HepG2 (cell line): ENCODE measurements around the gene TRPC3.

Experiments used
- HNRNPK ChIP-seq: fragments of 200-400 bp; formaldehyde crosslinking; IDR thresholded peaks from 2 replicates; pipeline ENCODE4 v1.6.1; 2018; ENCODE audit warnings: low read length, low read depth, moderate library complexity, mild to moderate bottlenecking; ENCODE audit not compliant: poor library complexity, severe bottlenecking
- PAX8 ChIP-seq: sonication (generic); formaldehyde crosslinking; IDR thresholded peaks from 2 replicates; pipeline ENCODE4 v1.8.0; 2022; ENCODE audit warnings: mild to moderate bottlenecking, missing genetic modification reagents, borderline replicate concordance
- ZNF431 ChIP-seq: sonication (generic); formaldehyde crosslinking; IDR thresholded peaks from 2 replicates; pipeline ENCODE4 v1.9.0; 2022; ENCODE audit warnings: missing genetic modification reagents, low read depth, mild to moderate bottlenecking, borderline replicate concordance
- TF ChIP-seq, protein P1 (sequence below): sonication (generic); formaldehyde crosslinking; conservative IDR thresholded peaks from 2 replicates; pipeline ENCODE4 v1.4.0; 2020; ENCODE audit warnings: missing genetic modification reagents
- TF ChIP-seq, protein P2 (sequence below): sonication (generic); formaldehyde crosslinking; IDR thresholded peaks from 2 replicates; pipeline ENCODE4 v1.5.0; 2020; ENCODE audit warnings: mild to moderate bottlenecking, missing genetic modification reagents, moderate library complexity
- TF ChIP-seq, protein P3 (sequence below): IDR thresholded peaks from 2 replicates; pipeline ENCODE4 v1.6.1; 2018; ENCODE audit warnings: missing genetic modification reagents
- TF ChIP-seq, protein P4 (sequence below): sonication (generic); formaldehyde crosslinking; IDR thresholded peaks from 2 replicates; pipeline ENCODE4 v1.4.0; 2020; ENCODE audit warnings: mild to moderate bottlenecking, missing genetic modification reagents
- TF ChIP-seq, protein P5 (sequence below): sonication (generic); formaldehyde crosslinking; IDR thresholded peaks from 2 replicates; pipeline ENCODE4 v1.4.0; 2020; ENCODE audit warnings: missing genetic modification reagents
- TF ChIP-seq, protein P6 (sequence below): sonication (generic); formaldehyde crosslinking; IDR thresholded peaks from 2 replicates; pipeline ENCODE4 v1.4.0; 2020; ENCODE audit warnings: missing genetic modification reagents, mild to moderate bottlenecking, borderline replicate concordance
- TF ChIP-seq, protein P7 (sequence below): sonication (generic); formaldehyde crosslinking; IDR thresholded peaks from 2 replicates; pipeline ENCODE4 v1.4.0; 2020; ENCODE audit warnings: missing genetic modification reagents, borderline replicate concordance
- TF ChIP-seq, protein P8 (sequence below): sonication (generic); formaldehyde crosslinking; IDR thresholded peaks from 2 replicates; pipeline ENCODE4 v1.4.0; 2020; ENCODE audit warnings: missing genetic modification reagents
- TF ChIP-seq, protein P9 (sequence below): sonication (generic); formaldehyde crosslinking; IDR thresholded peaks from 2 replicates; pipeline ENCODE4 v1.4.0; 2020; ENCODE audit warnings: missing genetic modification reagents
- TF ChIP-seq, protein P10 (sequence below): IDR thresholded peaks from 2 replicates; pipeline ENCODE4 v1.6.1; 2016; ENCODE audit warnings: mild to moderate bottlenecking, missing biosample characterization, missing genetic modification reagents

DNA sequence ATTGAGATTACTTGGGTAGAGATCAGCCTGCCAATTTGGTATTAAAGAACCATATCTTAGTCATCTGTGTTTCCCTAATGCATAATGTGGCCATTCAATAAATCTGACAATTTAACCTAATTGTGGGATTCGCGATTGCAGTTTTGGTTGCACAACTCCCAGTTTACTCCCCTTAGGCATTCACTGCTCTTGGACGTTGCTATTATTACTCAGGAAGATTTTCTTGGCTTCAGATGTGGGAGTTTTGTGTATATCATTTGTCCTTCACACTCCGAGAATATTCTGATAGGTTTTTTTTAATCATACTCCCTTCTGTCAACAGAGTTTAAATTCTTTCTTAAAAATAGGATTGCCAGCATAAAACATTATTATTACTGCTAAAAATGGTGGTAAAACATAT is 22.0 kb upstream of the TRPC3 start:
- TF ChIP-seq, protein P1, sequence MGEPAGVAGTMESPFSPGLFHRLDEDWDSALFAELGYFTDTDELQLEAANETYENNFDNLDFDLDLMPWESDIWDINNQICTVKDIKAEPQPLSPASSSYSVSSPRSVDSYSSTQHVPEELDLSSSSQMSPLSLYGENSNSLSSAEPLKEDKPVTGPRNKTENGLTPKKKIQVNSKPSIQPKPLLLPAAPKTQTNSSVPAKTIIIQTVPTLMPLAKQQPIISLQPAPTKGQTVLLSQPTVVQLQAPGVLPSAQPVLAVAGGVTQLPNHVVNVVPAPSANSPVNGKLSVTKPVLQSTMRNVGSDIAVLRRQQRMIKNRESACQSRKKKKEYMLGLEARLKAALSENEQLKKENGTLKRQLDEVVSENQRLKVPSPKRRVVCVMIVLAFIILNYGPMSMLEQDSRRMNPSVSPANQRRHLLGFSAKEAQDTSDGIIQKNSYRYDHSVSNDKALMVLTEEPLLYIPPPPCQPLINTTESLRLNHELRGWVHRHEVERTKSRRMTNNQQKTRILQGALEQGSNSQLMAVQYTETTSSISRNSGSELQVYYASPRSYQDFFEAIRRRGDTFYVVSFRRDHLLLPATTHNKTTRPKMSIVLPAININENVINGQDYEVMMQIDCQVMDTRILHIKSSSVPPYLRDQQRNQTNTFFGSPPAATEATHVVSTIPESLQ (CRISPR knock-in tag): no peak
- TF ChIP-seq, protein P2, sequence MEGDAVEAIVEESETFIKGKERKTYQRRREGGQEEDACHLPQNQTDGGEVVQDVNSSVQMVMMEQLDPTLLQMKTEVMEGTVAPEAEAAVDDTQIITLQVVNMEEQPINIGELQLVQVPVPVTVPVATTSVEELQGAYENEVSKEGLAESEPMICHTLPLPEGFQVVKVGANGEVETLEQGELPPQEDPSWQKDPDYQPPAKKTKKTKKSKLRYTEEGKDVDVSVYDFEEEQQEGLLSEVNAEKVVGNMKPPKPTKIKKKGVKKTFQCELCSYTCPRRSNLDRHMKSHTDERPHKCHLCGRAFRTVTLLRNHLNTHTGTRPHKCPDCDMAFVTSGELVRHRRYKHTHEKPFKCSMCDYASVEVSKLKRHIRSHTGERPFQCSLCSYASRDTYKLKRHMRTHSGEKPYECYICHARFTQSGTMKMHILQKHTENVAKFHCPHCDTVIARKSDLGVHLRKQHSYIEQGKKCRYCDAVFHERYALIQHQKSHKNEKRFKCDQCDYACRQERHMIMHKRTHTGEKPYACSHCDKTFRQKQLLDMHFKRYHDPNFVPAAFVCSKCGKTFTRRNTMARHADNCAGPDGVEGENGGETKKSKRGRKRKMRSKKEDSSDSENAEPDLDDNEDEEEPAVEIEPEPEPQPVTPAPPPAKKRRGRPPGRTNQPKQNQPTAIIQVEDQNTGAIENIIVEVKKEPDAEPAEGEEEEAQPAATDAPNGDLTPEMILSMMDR (CRISPR knock-in tag): no peak
- TF ChIP-seq PAX8 (CRISPR knock-in tag) (no peak), ZNF431 (CRISPR knock-in tag) (no peak), HNRNPK (no peak)
- TF ChIP-seq, protein P3, sequence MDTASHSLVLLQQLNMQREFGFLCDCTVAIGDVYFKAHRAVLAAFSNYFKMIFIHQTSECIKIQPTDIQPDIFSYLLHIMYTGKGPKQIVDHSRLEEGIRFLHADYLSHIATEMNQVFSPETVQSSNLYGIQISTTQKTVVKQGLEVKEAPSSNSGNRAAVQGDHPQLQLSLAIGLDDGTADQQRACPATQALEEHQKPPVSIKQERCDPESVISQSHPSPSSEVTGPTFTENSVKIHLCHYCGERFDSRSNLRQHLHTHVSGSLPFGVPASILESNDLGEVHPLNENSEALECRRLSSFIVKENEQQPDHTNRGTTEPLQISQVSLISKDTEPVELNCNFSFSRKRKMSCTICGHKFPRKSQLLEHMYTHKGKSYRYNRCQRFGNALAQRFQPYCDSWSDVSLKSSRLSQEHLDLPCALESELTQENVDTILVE: no peak
- TF ChIP-seq, protein P4, sequence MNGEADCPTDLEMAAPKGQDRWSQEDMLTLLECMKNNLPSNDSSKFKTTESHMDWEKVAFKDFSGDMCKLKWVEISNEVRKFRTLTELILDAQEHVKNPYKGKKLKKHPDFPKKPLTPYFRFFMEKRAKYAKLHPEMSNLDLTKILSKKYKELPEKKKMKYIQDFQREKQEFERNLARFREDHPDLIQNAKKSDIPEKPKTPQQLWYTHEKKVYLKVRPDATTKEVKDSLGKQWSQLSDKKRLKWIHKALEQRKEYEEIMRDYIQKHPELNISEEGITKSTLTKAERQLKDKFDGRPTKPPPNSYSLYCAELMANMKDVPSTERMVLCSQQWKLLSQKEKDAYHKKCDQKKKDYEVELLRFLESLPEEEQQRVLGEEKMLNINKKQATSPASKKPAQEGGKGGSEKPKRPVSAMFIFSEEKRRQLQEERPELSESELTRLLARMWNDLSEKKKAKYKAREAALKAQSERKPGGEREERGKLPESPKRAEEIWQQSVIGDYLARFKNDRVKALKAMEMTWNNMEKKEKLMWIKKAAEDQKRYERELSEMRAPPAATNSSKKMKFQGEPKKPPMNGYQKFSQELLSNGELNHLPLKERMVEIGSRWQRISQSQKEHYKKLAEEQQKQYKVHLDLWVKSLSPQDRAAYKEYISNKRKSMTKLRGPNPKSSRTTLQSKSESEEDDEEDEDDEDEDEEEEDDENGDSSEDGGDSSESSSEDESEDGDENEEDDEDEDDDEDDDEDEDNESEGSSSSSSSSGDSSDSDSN (CRISPR knock-in tag): no peak
- TF ChIP-seq, protein P5, sequence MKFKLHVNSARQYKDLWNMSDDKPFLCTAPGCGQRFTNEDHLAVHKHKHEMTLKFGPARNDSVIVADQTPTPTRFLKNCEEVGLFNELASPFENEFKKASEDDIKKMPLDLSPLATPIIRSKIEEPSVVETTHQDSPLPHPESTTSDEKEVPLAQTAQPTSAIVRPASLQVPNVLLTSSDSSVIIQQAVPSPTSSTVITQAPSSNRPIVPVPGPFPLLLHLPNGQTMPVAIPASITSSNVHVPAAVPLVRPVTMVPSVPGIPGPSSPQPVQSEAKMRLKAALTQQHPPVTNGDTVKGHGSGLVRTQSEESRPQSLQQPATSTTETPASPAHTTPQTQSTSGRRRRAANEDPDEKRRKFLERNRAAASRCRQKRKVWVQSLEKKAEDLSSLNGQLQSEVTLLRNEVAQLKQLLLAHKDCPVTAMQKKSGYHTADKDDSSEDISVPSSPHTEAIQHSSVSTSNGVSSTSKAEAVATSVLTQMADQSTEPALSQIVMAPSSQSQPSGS (CRISPR knock-in tag): no peak
- TF ChIP-seq, protein P6, sequence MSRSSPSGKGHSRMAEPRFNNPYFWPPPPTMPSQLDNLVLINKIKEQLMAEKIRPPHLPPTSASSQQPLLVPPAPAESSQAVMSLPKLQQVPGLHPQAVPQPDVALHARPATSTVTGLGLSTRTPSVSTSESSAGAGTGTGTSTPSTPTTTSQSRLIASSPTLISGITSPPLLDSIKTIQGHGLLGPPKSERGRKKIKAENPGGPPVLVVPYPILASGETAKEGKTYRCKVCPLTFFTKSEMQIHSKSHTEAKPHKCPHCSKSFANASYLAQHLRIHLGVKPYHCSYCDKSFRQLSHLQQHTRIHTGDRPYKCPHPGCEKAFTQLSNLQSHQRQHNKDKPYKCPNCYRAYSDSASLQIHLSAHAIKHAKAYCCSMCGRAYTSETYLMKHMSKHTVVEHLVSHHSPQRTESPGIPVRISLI: no peak
- TF ChIP-seq, protein P7, sequence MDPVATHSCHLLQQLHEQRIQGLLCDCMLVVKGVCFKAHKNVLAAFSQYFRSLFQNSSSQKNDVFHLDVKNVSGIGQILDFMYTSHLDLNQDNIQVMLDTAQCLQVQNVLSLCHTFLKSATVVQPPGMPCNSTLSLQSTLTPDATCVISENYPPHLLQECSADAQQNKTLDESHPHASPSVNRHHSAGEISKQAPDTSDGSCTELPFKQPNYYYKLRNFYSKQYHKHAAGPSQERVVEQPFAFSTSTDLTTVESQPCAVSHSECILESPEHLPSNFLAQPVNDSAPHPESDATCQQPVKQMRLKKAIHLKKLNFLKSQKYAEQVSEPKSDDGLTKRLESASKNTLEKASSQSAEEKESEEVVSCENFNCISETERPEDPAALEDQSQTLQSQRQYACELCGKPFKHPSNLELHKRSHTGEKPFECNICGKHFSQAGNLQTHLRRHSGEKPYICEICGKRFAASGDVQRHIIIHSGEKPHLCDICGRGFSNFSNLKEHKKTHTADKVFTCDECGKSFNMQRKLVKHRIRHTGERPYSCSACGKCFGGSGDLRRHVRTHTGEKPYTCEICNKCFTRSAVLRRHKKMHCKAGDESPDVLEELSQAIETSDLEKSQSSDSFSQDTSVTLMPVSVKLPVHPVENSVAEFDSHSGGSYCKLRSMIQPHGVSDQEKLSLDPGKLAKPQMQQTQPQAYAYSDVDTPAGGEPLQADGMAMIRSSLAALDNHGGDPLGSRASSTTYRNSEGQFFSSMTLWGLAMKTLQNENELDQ (CRISPR knock-in tag): no peak
- TF ChIP-seq, protein P8, sequence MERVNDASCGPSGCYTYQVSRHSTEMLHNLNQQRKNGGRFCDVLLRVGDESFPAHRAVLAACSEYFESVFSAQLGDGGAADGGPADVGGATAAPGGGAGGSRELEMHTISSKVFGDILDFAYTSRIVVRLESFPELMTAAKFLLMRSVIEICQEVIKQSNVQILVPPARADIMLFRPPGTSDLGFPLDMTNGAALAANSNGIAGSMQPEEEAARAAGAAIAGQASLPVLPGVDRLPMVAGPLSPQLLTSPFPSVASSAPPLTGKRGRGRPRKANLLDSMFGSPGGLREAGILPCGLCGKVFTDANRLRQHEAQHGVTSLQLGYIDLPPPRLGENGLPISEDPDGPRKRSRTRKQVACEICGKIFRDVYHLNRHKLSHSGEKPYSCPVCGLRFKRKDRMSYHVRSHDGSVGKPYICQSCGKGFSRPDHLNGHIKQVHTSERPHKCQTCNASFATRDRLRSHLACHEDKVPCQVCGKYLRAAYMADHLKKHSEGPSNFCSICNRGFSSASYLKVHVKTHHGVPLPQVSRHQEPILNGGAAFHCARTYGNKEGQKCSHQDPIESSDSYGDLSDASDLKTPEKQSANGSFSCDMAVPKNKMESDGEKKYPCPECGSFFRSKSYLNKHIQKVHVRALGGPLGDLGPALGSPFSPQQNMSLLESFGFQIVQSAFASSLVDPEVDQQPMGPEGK: no peak
- TF ChIP-seq, protein P9, sequence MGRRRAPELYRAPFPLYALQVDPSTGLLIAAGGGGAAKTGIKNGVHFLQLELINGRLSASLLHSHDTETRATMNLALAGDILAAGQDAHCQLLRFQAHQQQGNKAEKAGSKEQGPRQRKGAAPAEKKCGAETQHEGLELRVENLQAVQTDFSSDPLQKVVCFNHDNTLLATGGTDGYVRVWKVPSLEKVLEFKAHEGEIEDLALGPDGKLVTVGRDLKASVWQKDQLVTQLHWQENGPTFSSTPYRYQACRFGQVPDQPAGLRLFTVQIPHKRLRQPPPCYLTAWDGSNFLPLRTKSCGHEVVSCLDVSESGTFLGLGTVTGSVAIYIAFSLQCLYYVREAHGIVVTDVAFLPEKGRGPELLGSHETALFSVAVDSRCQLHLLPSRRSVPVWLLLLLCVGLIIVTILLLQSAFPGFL (CRISPR knock-in tag): no peak
- TF ChIP-seq, protein P10, sequence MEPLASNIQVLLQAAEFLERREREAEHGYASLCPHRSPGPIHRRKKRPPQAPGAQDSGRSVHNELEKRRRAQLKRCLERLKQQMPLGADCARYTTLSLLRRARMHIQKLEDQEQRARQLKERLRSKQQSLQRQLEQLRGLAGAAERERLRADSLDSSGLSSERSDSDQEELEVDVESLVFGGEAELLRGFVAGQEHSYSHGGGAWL (CRISPR knock-in tag): no peak
